Keratinocyte (primary cell): ENCODE data around the gene SECTM1.

Experiments used
- EZH2 ChIP-seq: IDR thresholded peaks from one replicate; pipeline ENCODE4 v1.6.1; 2012; ENCODE audit warnings: inconsistent platforms, mild to moderate bottlenecking, low read length, moderate library complexity
- TF ChIP-seq, protein P1 (sequence below), 3 experiments: IDR thresholded peaks in 1 of 3; conservative IDR thresholded peaks in 1 of 3; optimal IDR thresholded peaks in 1 of 3; 2 replicates in 2 of 3; 3 replicates in 1 of 3; pipeline versions ENCODE3 to v1.5.1; 2011; ENCODE audit warnings: low read length in 3 of 3, mild to moderate bottlenecking in 3 of 3, moderate library complexity in 2 of 3, control low read depth in 1 of 3, inconsistent platforms in 1 of 3; ENCODE audit not compliant: insufficient read depth in 2 of 3; ENCODE audit errors: extremely low read depth in 1 of 3

DNA sequence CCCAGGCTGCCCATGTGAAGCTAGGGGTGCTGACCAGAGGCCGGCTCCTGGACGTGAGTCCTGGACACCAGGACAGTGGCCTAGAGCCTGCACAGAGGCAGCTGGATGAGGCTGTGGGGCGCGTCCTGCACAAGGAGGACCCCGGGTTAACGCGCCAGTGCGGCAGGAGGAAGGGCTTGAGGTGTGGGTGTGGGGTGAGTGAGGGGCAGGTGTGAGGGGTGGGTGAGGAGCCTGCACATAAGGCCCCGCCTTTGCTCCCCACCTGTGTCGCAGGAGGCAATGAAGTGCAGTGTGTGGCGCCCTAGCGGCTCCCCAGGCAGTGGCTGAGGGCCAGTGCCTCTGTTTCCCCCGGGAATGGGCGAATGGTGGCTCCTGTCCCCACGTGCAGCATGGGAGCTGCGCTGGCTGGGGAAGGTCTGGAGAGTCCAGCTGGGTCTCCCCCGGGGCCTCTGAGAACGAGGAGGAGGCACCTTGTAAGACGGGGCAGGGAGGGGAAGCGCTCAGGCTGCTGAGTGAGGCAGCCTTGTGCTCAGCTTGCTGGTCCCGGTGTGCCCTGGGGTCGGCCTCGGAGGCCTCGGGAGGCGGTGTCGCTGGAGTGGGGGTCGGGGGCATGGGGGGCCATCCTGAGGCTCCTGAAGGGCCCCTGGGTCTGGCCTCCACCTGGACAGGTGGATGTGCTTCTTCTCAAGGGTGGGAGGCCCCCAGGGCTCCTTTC lies 19.4 kb downstream of the SECTM1 start:
- TF ChIP-seq, protein P1, sequence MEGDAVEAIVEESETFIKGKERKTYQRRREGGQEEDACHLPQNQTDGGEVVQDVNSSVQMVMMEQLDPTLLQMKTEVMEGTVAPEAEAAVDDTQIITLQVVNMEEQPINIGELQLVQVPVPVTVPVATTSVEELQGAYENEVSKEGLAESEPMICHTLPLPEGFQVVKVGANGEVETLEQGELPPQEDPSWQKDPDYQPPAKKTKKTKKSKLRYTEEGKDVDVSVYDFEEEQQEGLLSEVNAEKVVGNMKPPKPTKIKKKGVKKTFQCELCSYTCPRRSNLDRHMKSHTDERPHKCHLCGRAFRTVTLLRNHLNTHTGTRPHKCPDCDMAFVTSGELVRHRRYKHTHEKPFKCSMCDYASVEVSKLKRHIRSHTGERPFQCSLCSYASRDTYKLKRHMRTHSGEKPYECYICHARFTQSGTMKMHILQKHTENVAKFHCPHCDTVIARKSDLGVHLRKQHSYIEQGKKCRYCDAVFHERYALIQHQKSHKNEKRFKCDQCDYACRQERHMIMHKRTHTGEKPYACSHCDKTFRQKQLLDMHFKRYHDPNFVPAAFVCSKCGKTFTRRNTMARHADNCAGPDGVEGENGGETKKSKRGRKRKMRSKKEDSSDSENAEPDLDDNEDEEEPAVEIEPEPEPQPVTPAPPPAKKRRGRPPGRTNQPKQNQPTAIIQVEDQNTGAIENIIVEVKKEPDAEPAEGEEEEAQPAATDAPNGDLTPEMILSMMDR (optimal IDR thresholded peaks at IDR 0.05 in 1 of 3, IDR thresholded peaks at IDR 0.05 in 1 of 3, conservative IDR thresholded peaks at IDR 0.05 in 1 of 3; ENCODE audit: extremely low read depth in 1 of 3, insufficient read depth in 2 of 3, low read length in 3 of 3): no peak
- TF ChIP-seq EZH2: no peak
